GM12878 (cell line): ENCODE results near the gene HBZ. TPM values are rescaled to one million over a fixed set of nuclear protein-coding genes. Genes with fewer than 3 reads are reported as not detected.

Experiments used
- ATAC-seq: fragments of 200-7000 bp; cut with Tn5 transposase; 3 replicates; pipeline ENCODE4 v1.9.1; 2020; ENCODE audit warnings: mild to moderate bottlenecking, moderate library complexity
- BruUV-seq: library from RNA; stranded (reverse); fragments of 400-500 nt; replicated peaks from 2 replicates; lab custom pipeline; 2021; lab: Mats Ljungman, UMichigan
- CTCF ChIA-PET: fragments of 300-600 bp; sonication (Branson Sonifier 250); formaldehyde crosslinking; extraction: SDS; loops from one replicate; lab custom pipeline; 2021; ENCODE audit warnings: inconsistent platforms; lab: Yijun Ruan, JAX
- POLR2A ChIA-PET: fragments of 350-600 bp; formaldehyde crosslinking; extraction: SDS; loops from one replicate; lab custom pipeline; 2021; ENCODE audit warnings: inconsistent platforms; lab: Charles Lee
- RAD21 ChIA-PET: fragments of 300-600 bp; sonication (Branson Sonifier 250); formaldehyde crosslinking; loops from one replicate; lab custom pipeline; 2023; ENCODE audit warnings: antibody characterized with exemption; ENCODE audit not compliant: unreplicated experiment; lab: Charles Lee
- SMC1A ChIA-PET: fragments of 300-600 bp; sonication (Branson Sonifier 250); formaldehyde crosslinking; loops from one replicate; lab custom pipeline; 2023; ENCODE audit not compliant: unreplicated experiment, uncharacterized antibody; lab: Charles Lee
- DNase-seq: peaks from one replicate; pipeline ENCODE4 v3.0.0-alpha.2; 2011; ENCODE audit warnings: low read depth, low spot score
- FAIRE-seq: peaks from 3 replicates; lab custom pipeline; 2011; peaks lifted over from hg19 to GRCh38; lab: Jason Lieb, UNC
- H2AFZ ChIP-seq: 2 replicates; pipeline ENCODE4 v1.6.0; 2011; ENCODE audit warnings: low read depth, low read length, control low read depth; ENCODE audit not compliant: control insufficient read depth
- H3K27ac ChIP-seq: 2 replicates; pipeline ENCODE4 v1.5.1; 2011; ENCODE audit warnings: control low read depth; ENCODE audit not compliant: control insufficient read depth, insufficient read depth
- H3K27me3 ChIP-seq, 2 experiments: replicated peaks in 1 of 2; 2 replicates each; pipeline versions ENCODE4 v1.6.0 to v1.6.1; 2011; ENCODE audit warnings: low read length in 1 of 2; ENCODE audit not compliant: control insufficient read depth in 2 of 2, insufficient read depth in 2 of 2
- H3K36me3 ChIP-seq, 2 experiments: 2 replicates each; pipeline ENCODE4 v1.5.1; 2011; ENCODE audit warnings: low read length in 1 of 2; ENCODE audit not compliant: control insufficient read depth in 2 of 2, insufficient read depth in 2 of 2
- H3K4me1 ChIP-seq: 2 replicates; pipeline ENCODE4 v1.6.1; 2011; ENCODE audit warnings: mild to moderate bottlenecking, low read length, moderate library complexity, mixed read lengths; ENCODE audit not compliant: control insufficient read depth, insufficient read depth
- H3K4me2 ChIP-seq: 2 replicates; pipeline ENCODE4 v1.6.0; 2011; ENCODE audit warnings: control low read depth; ENCODE audit not compliant: control insufficient read depth, insufficient read depth
- H3K4me3 ChIP-seq: fragments of 200-600 bp; sonication (generic); 2 replicates; pipeline ENCODE4 v1.5.1; 2016
- H3K79me2 ChIP-seq: 2 replicates; pipeline ENCODE4 v1.6.0; 2011; ENCODE audit warnings: low read length; ENCODE audit not compliant: control insufficient read depth, insufficient read depth
- H3K9ac ChIP-seq: 2 replicates; pipeline ENCODE4 v1.8.0; 2011; ENCODE audit warnings: low read length, control low read depth, mixed read lengths; ENCODE audit not compliant: control insufficient read depth, insufficient read depth
- H3K9me3 ChIP-seq: replicated peaks from 3 replicates; pipeline ENCODE4 v1.5.1; 2011; ENCODE audit warnings: mild to moderate bottlenecking, low read length; ENCODE audit not compliant: control insufficient read depth, insufficient read depth
- H4K20me1 ChIP-seq: 2 replicates; pipeline ENCODE4 v1.6.0; 2011; ENCODE audit not compliant: control insufficient read depth, insufficient read depth
- NBN ChIP-seq: fragments of 450-650 bp; IDR thresholded peaks from 2 replicates; pipeline ENCODE4 v1.6.1; 2016
- RUNX3 ChIP-seq: IDR thresholded peaks from 2 replicates; pipeline ENCODE4 v1.6.1; 2012; ENCODE audit warnings: low read length, inconsistent platforms
- SMAD1 ChIP-seq: fragments of 450-650 bp; IDR thresholded peaks from 2 replicates; pipeline ENCODE4 v1.6.1; 2018; ENCODE audit warnings: mild to moderate bottlenecking, low read depth; ENCODE audit not compliant: partially characterized antibody
- SMARCA5 ChIP-seq: fragments of 450-650 bp; IDR thresholded peaks from 2 replicates; pipeline ENCODE4 v1.6.1; 2017; ENCODE audit warnings: mild to moderate bottlenecking
- WGBS: methylation state at CpG from one replicate; pipeline ENCODE4 v1.1.6; 2016; ENCODE audit warnings: low lambda C conversion rate; ENCODE audit not compliant: insufficient replicate concordance, insufficient coverage; ENCODE audit errors: missing lambda C conversion rate; 5-methylcytosine and 5-hydroxymethylcytosine counted together
- in situ Hi-C: fragments of 300-500 bp; cut with MboI; formaldehyde crosslinking; loops from 9 replicates; pipeline ENCODE4 v1.14.3; 2018; ENCODE audit warnings: mixed read lengths
- intact Hi-C: fragments of 100-400 bp; cut with micrococcal nuclease; formaldehyde crosslinking; loops from one replicate; pipeline ENCODE4 v1.14.2; 2022; ENCODE audit not compliant: unreplicated experiment
- polyA plus RNA-seq, 11 experiments: library from polyadenylated mRNA; depleted of rRNA in 4 of 11; unstranded in 6 of 11; stranded (reverse) in 5 of 11; fragments of >200 nt; fragmentation: Nextera tagmentation in 4 of 11; fragmentation: Illumina TruSeq in 1 of 11; extraction: Ambion mirVana in 4 of 11; extraction: Trizol in 1 of 11; gene quantifications; 1 replicate in 1 of 11; 2 replicates in 10 of 11; pipeline versions ENCODE4 v1.2.1 to v1.2.3, GENCODE V29; 2011 to 2016; ENCODE audit warnings: inconsistent platforms in 2 of 11, missing spikeins in 2 of 11, low read depth in 1 of 11
- total RNA-seq, 4 experiments: library from RNA; depleted of rRNA in 3 of 4; stranded (reverse); fragments of >200 nt in 3 of 4; fragmentation: Illumina TruSeq in 1 of 4; extraction: Trizol in 1 of 4; gene quantifications; 2 replicates each; pipeline versions ENCODE4 v1.2.1 to v1.2.3, GENCODE V29; 2013 to 2021
- TF ChIP-seq, protein P1 (sequence below): IDR thresholded peaks from 2 replicates; pipeline ENCODE4 v1.6.1; 2012; ENCODE audit warnings: improper control_type of control experiment, low read depth, low read length; ENCODE audit not compliant: insufficient replicate concordance

HBZ gene
- total and polyA plus RNA-seq, 10 of the 15 experiments (the other 5 are each of a cell fraction or from before 2014, with no cell fraction given), result 0.49 TPM; not detected in 9

DNA sequence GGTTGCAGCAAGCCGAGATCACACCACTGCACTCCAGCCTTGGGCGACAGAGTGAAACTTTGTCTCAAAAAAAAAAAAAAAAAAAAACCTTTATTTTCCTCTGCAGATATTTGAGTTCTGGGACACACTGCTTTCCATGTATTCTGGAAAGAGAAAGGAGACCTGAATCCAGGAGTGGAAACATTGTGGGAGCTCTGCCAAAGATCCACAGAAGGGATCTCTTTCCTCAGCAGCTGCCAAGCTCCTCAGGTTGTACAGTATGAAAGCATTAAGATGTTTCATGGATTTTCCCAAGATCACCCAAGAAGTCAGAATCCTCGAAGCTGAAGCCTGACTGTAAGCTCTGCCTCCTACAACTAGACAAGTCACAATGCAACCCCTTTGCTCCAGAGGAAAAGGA, 27.4 kb upstream of the HBZ start:
- H3K9ac ChIP-seq, result no peak overlapping the region
- H3K4me1 ChIP-seq, result peaks cover 1% of the 10 kb centered on the region; the same call in 1 of the 2 replicates

More for the DNA sequence above, 27.4 kb upstream of the HBZ start:
- RAD21 ChIA-PET, result no interaction called here
- no peak for TF ChIP-seq NBN
- no peak for TF ChIP-seq SMAD1
- TF ChIP-seq SMARCA5, result no peak
- no peak for TF ChIP-seq RUNX3
- TF ChIP-seq, protein P1, sequence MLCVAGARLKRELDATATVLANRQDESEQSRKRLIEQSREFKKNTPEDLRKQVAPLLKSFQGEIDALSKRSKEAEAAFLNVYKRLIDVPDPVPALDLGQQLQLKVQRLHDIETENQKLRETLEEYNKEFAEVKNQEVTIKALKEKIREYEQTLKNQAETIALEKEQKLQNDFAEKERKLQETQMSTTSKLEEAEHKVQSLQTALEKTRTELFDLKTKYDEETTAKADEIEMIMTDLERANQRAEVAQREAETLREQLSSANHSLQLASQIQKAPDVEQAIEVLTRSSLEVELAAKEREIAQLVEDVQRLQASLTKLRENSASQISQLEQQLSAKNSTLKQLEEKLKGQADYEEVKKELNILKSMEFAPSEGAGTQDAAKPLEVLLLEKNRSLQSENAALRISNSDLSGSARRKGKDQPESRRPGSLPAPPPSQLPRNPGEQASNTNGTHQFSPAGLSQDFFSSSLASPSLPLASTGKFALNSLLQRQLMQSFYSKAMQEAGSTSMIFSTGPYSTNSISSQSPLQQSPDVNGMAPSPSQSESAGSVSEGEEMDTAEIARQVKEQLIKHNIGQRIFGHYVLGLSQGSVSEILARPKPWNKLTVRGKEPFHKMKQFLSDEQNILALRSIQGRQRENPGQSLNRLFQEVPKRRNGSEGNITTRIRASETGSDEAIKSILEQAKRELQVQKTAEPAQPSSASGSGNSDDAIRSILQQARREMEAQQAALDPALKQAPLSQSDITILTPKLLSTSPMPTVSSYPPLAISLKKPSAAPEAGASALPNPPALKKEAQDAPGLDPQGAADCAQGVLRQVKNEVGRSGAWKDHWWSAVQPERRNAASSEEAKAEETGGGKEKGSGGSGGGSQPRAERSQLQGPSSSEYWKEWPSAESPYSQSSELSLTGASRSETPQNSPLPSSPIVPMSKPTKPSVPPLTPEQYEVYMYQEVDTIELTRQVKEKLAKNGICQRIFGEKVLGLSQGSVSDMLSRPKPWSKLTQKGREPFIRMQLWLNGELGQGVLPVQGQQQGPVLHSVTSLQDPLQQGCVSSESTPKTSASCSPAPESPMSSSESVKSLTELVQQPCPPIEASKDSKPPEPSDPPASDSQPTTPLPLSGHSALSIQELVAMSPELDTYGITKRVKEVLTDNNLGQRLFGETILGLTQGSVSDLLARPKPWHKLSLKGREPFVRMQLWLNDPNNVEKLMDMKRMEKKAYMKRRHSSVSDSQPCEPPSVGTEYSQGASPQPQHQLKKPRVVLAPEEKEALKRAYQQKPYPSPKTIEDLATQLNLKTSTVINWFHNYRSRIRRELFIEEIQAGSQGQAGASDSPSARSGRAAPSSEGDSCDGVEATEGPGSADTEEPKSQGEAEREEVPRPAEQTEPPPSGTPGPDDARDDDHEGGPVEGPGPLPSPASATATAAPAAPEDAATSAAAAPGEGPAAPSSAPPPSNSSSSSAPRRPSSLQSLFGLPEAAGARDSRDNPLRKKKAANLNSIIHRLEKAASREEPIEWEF, result no peak
- Histone ChIP-seq H3K79me2 (peaks cover 2% of the 10 kb centered on the region), H2AFZ (no peak overlapping the region), H3K36me3 (no peaks in the 10 kb centered on the region; a peak in 3 of 4 replicates), H4K20me1 (no peaks in the 10 kb centered on the region), H3K9me3 (no peaks in the 10 kb centered on the region), H3K4me3 (no peak overlapping the region), H3K4me2 (no peak overlapping the region), H3K27me3 (no peaks in the 10 kb centered on the region), H3K27ac (no peak overlapping the region)
- POLR2A ChIA-PET, result interaction anchor here (0.7 kb wide), 2 partner anchors 13 to 68 kb away, joined by 5 to 7 read pairs; partner anchors contain the start of gene NPRL3
- intact Hi-C loops (no loop called here), in situ Hi-C loops (no loop called here)
- CTCF ChIA-PET, result interaction anchor here (1.2 kb wide), 1 partner anchor 18 kb away, joined by 3 read pairs; no protein-coding TSS in a partner anchor
- WGBS, result 78% methylated on average over 3 of the region's 3 CpGs
- BruUV-seq, result no TSS peak
- FAIRE-seq (no peak), ATAC-seq (no peak), DNase-seq (no peak)
- SMC1A ChIA-PET, result no interaction called here
